HepG2 (cell line): ENCODE data around the gene PKDREJ. TPM values are rescaled to one million over a fixed set of nuclear protein-coding genes. Genes with fewer than 3 reads are reported as not detected.

Experiments
- ATAC-seq: fragments of 200-7000 bp; cut with Tn5 transposase; 3 replicates; pipeline ENCODE4 v1.9.1; 2020; ENCODE audit warnings: mild to moderate bottlenecking, moderate library complexity
- BruUV-seq: library from RNA; stranded (reverse); fragments of 400-500 nt; replicated peaks from 2 replicates; lab custom pipeline; 2021; lab: Mats Ljungman, UMichigan
- CTCF ChIA-PET: fragments of 300-600 bp; formaldehyde crosslinking; extraction: SDS; loops from one replicate; lab custom pipeline; 2021; ENCODE audit warnings: low total read pairs, inconsistent platforms, low intra/inter-chr PET ratio; lab: Yijun Ruan, JAX
- POLR2A ChIA-PET: fragments of 350-600 bp; sonication (Branson Sonifier 250); formaldehyde crosslinking; loops from one replicate; lab custom pipeline; 2020; ENCODE audit warnings: antibody characterized with exemption, inconsistent platforms; lab: Yijun Ruan, JAX
- DNase-seq: peaks from one replicate; pipeline ENCODE4 v3.0.0-alpha.2; 2015; ENCODE audit warnings: low spot score
- FAIRE-seq: peaks from 3 replicates; lab custom pipeline; 2011; peaks lifted over from hg19 to GRCh38; lab: Jason Lieb, UNC
- H2AFZ ChIP-seq: one replicate; pipeline ENCODE4 v1.6.1; 2011; ENCODE audit warnings: low read length, inconsistent platforms
- H3K27ac ChIP-seq: fragments of 300-600 bp; 3 replicates; pipeline ENCODE4 v1.8.0; 2011; ENCODE audit warnings: mixed run types, mild to moderate bottlenecking, mixed read lengths, low read length, inconsistent platforms; ENCODE audit not compliant: insufficient read depth; ENCODE audit errors: extremely low read length
- H3K27me3 ChIP-seq, 2 experiments: fragments of 200-600 bp in 1 of 2; 2 replicates in 1 of 2; 3 replicates in 1 of 2; pipeline versions ENCODE4 v1.6.0 to v1.8.0; 2011; ENCODE audit warnings: low read length in 2 of 2, mild to moderate bottlenecking in 2 of 2, moderate library complexity in 2 of 2, inconsistent platforms in 1 of 2; ENCODE audit not compliant: insufficient read depth in 2 of 2, control insufficient read depth in 1 of 2
- H3K36me3 ChIP-seq, 2 experiments: fragments of 200-600 bp in 1 of 2; replicated peaks in 1 of 2; 2 replicates in 1 of 2; 3 replicates in 1 of 2; pipeline versions ENCODE4 v1.5.1 to v1.8.0; 2011; ENCODE audit warnings: low read length in 2 of 2, inconsistent platforms in 1 of 2; ENCODE audit not compliant: insufficient read depth in 2 of 2, control insufficient read depth in 1 of 2
- H3K4me1 ChIP-seq: 2 replicates; pipeline ENCODE4 v1.5.1; 2012; ENCODE audit warnings: low read length, inconsistent platforms; ENCODE audit not compliant: insufficient read depth
- H3K4me2 ChIP-seq: 2 replicates; pipeline ENCODE4 v1.6.0; 2011; ENCODE audit warnings: low read depth, low read length, inconsistent platforms
- H3K4me3 ChIP-seq, 3 experiments: fragments of 200-600 bp in 1 of 3; sonication (generic), shearing (Covaris generic) in 1 of 3; replicated peaks in 1 of 3; 2 replicates each; pipeline ENCODE4 v1.5.1; 2011 to 2016; ENCODE audit warnings: low read length in 3 of 3, inconsistent platforms in 2 of 3, low read depth in 2 of 3, mild to moderate bottlenecking in 2 of 3, control low read depth in 1 of 3, mixed read lengths in 1 of 3; ENCODE audit not compliant: insufficient read depth in 1 of 3
- H3K79me2 ChIP-seq: one replicate; pipeline ENCODE4 v1.6.1; 2011; ENCODE audit warnings: low read length, inconsistent platforms; ENCODE audit not compliant: insufficient read depth
- H3K9ac ChIP-seq: 2 replicates; pipeline ENCODE4 v1.6.0; 2011; ENCODE audit warnings: mild to moderate bottlenecking, low read depth, low read length, inconsistent platforms; ENCODE audit not compliant: insufficient read depth
- H3K9me3 ChIP-seq: 2 replicates; pipeline ENCODE4 v1.5.1; 2012; ENCODE audit warnings: mild to moderate bottlenecking, low read length
- H4K20me1 ChIP-seq: 2 replicates; pipeline ENCODE4 v1.6.0; 2011; ENCODE audit warnings: inconsistent platforms, mild to moderate bottlenecking, low read length, moderate library complexity; ENCODE audit not compliant: insufficient read depth
- CEBPG ChIP-seq: IDR thresholded peaks from 2 replicates; pipeline ENCODE4 v1.6.1; 2016
- CSRNP1 ChIP-seq: sonication (generic); formaldehyde crosslinking; IDR thresholded peaks from 2 replicates; pipeline ENCODE4 v1.8.1; 2023; ENCODE audit warnings: mild to moderate bottlenecking, missing genetic modification reagents
- RBFOX2 ChIP-seq: fragments of 200-400 bp; formaldehyde crosslinking; IDR thresholded peaks from 2 replicates; pipeline ENCODE4 v1.6.1; 2017; ENCODE audit warnings: low read depth, mild to moderate bottlenecking, low read length
- RNF2 ChIP-seq: fragments of 450-650 bp; conservative IDR thresholded peaks from 2 replicates; pipeline ENCODE4 v1.6.1; 2016; ENCODE audit warnings: low read depth
- SNAPC4 ChIP-seq: sonication (generic); formaldehyde crosslinking; IDR thresholded peaks from 2 replicates; pipeline ENCODE4 v1.4.0; 2020; ENCODE audit warnings: mild to moderate bottlenecking, missing genetic modification reagents
- ZFP36L1 ChIP-seq: sonication (generic); formaldehyde crosslinking; IDR thresholded peaks from 2 replicates; pipeline ENCODE4 v1.8.0; 2022; ENCODE audit warnings: mild to moderate bottlenecking, missing genetic modification reagents, moderate library complexity
- ZHX2 ChIP-seq, 2 experiments: sonication (generic) in 1 of 2; formaldehyde crosslinking in 1 of 2; IDR thresholded peaks; 2 replicates each; pipeline versions ENCODE4 v1.6.1 to v1.9.0; 2014 to 2022; ENCODE audit warnings: antibody characterized with exemption in 1 of 2, borderline replicate concordance in 1 of 2, inconsistent platforms in 1 of 2, low read depth in 1 of 2, missing genetic modification reagents in 1 of 2
- ZNF619 ChIP-seq: sonication (generic); formaldehyde crosslinking; IDR thresholded peaks from 2 replicates; pipeline ENCODE4 v1.4.0; 2020; ENCODE audit warnings: mild to moderate bottlenecking, missing genetic modification reagents
- ZNF691 ChIP-seq: sonication (generic); formaldehyde crosslinking; IDR thresholded peaks from 2 replicates; pipeline ENCODE4 v1.4.0; 2020; ENCODE audit warnings: missing genetic modification reagents, low read depth, mild to moderate bottlenecking, borderline replicate concordance
- WGBS: methylation state at CpG from one replicate; pipeline ENCODE4 v1.1.6; 2017; ENCODE audit warnings: low lambda C conversion rate; 5-methylcytosine and 5-hydroxymethylcytosine counted together
- in situ Hi-C: cut with HindIII; loops from 2 replicates; pipeline ENCODE4 v1.10.0; 2017; ENCODE audit warnings: low pct_unique_long_range_greater_than_20kb; ENCODE audit not compliant: extremely low pct_ligation_motif_present
- intact Hi-C: fragments of 100-400 bp; cut with micrococcal nuclease; formaldehyde crosslinking; loops from one replicate; pipeline ENCODE4 v1.10.0; 2022; ENCODE audit not compliant: unreplicated experiment
- polyA plus RNA-seq, 8 experiments: library from polyadenylated mRNA; depleted of rRNA in 3 of 8; stranded (reverse) in 7 of 8; unstranded in 1 of 8; fragments of >200 nt; fragmentation: Illumina TruSeq in 4 of 8; extraction: Trizol in 4 of 8; gene quantifications; 2 replicates each; pipeline versions ENCODE4 v1.2.1 to v1.2.3, GENCODE V29; 2011 to 2016; ENCODE audit warnings: low read depth in 4 of 8, missing spikeins in 1 of 8, mixed read lengths in 1 of 8; ENCODE audit not compliant: insufficient read depth in 1 of 8
- total RNA-seq, 5 experiments: library from RNA; depleted of rRNA; stranded (reverse); fragments of >200 nt; fragmentation: Illumina TruSeq; extraction: Trizol; gene quantifications; 2 replicates each; pipeline ENCODE4 v1.2.3, GENCODE V29; 2016; ENCODE audit warnings: low read depth in 1 of 5

Gene PKDREJ
- total and polyA plus RNA-seq, 2 of the 13 experiments (the other 11 are each of a cell fraction or from before 2014, with no cell fraction given): not detected

GRCh38 chr22:46229701-46230100 lies 33.4 kb downstream of the PKDREJ start (continued):
- TF ChIP-seq ZHX2 (IDR thresholded peaks at IDR 0.05; ENCODE audit: low read depth) (no peak), ZHX2 (CRISPR knock-in tag; IDR thresholded peaks at IDR 0.05; ENCODE audit: borderline replicate concordance) (no peak)

- Histone ChIP-seq H3K79me2 (no peaks in the 10 kb centered on the region), H3K27me3 (no peaks in the 10 kb centered on the region), H3K4me1 (no peaks in the 10 kb centered on the region), H3K9me3 (no peaks in the 10 kb centered on the region), H3K4me3 (no peak overlapping the region), H3K36me3 (peaks cover 5% of the 10 kb centered on the region in 2 experiments; a peak in 4 of 5 replicates), H3K9ac (no peak overlapping the region), H2AFZ (no peak overlapping the region), H4K20me1 (no peaks in the 10 kb centered on the region), H3K27ac (no peak overlapping the region), H3K4me2 (no peak overlapping the region)
- in situ Hi-C loops: no loop called here
- ChIA-PET CTCF (no interaction called here), POLR2A (no interaction called here)
- no TSS peak for BruUV-seq
- 97% methylated on average over 7 of the region's 7 CpGs for WGBS
- FAIRE-seq (no peak), ATAC-seq (no peak), DNase-seq (no peak)
- intact Hi-C loops: no loop called here
- TF ChIP-seq ZNF619 (CRISPR knock-in tag): no peak
- TF ChIP-seq ZFP36L1: no peak
- no peak for TF ChIP-seq SNAPC4
- TF ChIP-seq ZNF691: no peak
- TF ChIP-seq RBFOX2: no peak
- TF ChIP-seq RNF2: no peak
- no peak for TF ChIP-seq CSRNP1 (CRISPR knock-in tag)
- TF ChIP-seq CEBPG (CRISPR knock-in tag): no peak
These were observed 36.6 kb downstream of the PKDREJ start for GRCh38 chr22:46226577-46226976.
